DMS 273 (cell line): ENCODE data around the gene BAZ2B.

Experiments used
- DNase-seq: peaks from one replicate; lab custom pipeline; 2025; ENCODE audit not compliant: unreplicated experiment; lab: John Stamatoyannopoulos, UW

Gene BAZ2B

GRCh38 chr2:159349674-159350299, 266.6 kb downstream of the BAZ2B start:
- no peak for DNase-seq

DNA sequence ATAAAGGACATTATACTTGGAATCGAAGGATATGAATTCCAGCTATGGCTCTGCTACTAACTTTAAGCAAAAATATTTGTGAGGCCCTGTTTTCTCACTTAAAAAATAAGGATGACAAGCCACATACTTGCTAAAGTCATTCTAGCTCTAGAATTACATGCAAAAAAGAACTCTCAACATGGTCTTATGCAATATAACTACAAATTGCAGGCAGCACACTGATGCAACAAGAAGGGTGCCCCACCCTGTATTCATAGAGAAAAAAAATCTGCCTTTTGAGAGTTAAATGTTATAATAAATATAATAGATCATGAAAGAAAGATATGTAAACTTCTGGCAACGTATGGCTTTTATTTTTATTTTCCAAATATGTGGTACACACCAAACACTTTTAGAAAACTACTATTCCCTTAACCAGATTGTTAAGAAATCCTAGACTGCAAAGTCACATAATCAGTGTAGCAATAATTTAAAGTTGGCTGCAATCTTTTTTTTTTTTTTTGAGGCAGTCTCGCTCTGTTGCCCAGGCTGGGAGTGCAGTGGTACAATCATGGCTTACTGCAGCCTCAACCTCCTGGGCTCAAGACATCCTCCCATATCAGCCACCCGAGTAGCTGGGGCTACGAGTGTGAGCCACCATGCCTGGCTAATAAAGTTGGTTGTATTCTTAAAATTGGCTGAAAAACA, 289.6 kb downstream of the BAZ2B start:
- no peak for DNase-seq

DNA sequence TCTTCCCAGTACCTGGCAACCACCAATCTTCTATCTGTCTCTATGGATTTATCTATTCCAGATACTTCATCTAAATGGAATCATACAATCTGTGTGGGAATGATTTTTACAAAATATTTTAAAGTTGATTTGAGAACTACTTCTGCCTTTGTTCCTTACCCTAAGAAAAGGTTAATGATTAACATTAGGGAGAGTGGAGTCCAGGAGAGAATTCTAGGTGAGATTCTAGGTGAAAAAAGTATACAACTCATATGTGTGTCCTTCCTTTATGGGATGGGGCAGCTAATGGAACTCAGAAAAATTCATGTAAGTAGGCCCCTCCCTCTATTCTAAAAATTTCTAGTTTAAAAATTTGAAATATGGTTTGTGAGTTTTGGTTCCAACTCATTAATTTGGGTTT, 293.9 kb downstream of the BAZ2B start:
- no peak for DNase-seq

DNA sequence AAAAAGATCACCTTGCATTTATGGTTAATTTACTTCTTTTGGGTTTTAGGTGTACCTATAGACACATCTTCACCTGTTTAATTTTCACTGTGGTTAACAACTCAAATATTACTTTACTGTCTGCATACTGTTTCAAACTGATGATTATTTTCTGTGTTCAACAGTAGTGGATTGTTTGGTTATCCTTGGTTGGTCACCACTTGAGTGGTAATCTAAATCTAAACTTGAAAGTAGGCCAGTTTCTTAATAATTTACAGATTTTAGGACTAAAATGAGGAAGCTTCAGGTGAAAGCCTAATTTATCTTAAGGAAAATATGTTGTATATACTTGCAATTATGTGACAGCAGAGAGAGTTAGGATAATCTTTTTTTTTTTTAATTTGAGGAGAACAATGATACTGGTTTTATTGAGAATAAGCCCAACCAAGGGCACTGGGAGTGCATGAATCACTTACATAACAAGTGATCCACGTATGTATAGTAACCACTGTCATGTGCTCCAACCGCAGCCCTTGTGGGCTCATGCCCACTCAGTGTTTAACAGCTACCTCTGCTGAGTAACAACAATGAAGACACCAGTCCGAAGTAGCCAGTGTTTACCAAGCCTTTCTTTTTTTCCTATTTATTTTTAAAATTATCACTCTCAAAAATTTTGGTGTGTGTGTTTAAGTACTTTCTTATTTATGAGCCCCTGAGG, 298.8 kb downstream of the BAZ2B start:
- no peak for DNase-seq

DNA sequence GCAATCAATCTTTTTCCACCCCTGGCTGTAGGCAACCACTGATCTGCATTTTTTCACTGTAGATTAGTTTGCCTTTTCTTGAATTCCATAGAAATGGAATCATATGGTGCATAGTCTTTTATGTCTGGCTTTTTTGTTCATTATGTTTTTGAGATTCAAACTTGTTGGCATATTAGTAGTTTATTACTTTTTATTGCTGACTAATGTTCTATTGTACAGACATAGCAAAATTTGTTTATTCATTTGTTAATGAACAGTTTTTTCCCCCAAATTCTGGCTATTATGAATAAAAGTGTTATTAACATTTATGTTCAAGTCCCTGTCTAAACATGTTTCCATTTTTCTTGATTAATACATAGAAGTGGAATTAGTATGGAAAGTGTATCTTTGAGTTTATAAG, 308.4 kb downstream of the BAZ2B start:
- no peak for DNase-seq

GRCh38 chr2:159300586-159300985, 315.8 kb downstream of the BAZ2B start:
- DNase-seq, result no peak

DNA sequence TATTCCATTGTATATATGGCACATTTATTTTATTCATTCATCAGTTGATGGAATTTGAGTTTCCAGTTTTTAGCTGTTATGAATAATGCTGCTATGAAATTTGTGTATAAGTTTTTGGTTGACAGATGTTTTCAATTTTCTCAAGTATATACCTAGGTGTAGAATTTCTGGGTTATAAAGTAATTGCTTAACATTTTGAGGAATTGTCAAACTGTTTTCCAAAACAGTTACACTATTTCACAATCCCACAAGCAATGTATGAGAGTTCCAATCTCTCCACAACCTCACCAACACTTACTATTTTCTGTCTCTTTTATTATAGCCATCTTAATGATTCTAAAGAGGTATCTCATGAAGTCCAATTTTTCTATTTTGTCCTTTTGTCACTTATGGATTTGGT, 317.4 kb downstream of the BAZ2B start:
- DNase-seq, result no peak

DNA sequence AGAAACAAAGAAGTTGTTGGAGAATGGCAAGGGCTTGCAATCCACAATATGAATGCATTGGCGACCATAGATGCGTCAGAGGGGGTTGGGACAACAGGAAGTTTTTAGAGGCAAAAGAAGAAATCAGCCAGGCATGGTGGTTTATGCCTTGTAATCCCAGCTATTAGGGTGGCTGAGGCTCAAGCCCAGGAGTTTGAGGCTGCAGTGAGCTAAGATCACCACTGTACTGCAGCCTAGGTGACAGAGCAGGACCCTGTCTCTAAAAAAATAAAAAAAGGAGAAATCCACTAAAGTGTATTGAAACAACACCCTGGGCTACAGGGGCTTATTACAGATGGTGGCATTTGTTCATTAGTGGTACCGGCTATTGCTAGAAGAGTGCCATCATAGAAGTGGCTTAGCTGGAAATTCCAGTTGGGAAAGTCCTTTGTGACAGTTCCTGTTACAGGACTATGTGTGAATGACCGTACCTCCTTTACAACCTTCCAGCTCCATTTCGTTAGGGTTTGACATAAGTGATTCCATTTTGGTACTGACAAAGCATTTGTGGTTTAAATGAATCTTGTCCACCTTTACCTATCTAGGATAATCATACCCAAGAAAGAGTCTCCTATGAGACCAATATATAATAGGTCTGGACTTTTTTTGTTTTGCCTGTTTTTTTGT, 319.2 kb downstream of the BAZ2B start:
- no peak for DNase-seq

GRCh38 chr2:159292157-159292556, 324.2 kb downstream of the BAZ2B start:
- DNase-seq, result peak; percentile 3

- peak; percentile 85 for DNase-seq
These were observed 325.9 kb downstream of the BAZ2B start for GRCh38 chr2:159290289-159290907.

DNA sequence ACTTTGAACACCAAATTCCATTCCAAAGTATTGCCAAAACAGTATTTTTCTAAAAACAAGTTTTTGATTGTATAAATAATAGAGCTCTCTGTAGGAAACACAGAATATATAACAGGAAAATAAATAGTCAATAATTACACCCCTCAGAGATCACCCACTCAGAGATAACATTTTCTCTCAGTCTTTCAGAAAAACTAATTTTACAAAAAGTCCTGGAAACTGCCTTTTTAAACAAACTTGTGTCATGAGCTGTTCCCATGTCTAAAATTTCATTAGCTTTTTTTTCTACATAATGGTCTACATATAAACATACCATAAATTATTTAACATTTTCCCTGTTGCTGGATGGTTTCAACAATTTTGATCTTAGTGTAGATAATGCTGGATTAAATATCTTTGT, 328.6 kb downstream of the BAZ2B start:
- no peak for DNase-seq

DNA sequence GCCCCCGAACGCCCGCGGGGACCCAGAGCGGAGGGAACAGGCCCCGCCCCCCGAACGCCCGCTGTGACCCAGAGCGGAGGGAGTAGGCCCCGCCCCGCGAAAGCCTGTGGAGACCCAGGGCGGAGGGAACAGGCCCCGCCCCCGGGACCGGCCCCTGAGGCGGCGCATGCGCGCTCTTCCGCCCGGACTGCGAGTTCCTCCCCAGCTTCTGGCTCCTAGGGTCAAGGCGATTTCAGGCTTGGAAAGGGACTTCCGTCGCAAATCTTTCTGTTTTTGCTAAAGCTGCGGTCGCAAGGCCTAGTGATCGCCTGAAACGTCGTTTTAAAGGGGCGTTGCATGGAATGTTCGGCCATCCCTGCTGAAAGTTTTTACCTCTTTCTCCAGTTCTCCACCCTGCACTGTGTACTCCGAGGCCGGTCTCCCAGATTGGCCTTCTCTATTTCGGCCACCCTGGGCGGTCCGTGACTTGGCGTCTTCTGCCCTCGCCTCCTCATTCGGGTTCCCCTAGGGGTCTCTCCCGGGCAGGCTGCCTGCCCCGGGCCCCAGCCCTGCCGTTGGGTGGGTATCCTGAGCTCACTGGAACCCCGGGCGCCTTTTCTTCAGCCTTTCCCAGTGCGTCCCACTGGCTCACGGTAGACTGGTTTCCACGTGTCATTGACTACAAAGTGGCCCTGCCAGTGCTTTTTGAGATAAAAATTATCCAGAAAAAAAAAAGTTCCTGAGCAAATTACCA, 329.5 kb downstream of the BAZ2B start:
- DNase-seq, result peak; percentile 99

DNA sequence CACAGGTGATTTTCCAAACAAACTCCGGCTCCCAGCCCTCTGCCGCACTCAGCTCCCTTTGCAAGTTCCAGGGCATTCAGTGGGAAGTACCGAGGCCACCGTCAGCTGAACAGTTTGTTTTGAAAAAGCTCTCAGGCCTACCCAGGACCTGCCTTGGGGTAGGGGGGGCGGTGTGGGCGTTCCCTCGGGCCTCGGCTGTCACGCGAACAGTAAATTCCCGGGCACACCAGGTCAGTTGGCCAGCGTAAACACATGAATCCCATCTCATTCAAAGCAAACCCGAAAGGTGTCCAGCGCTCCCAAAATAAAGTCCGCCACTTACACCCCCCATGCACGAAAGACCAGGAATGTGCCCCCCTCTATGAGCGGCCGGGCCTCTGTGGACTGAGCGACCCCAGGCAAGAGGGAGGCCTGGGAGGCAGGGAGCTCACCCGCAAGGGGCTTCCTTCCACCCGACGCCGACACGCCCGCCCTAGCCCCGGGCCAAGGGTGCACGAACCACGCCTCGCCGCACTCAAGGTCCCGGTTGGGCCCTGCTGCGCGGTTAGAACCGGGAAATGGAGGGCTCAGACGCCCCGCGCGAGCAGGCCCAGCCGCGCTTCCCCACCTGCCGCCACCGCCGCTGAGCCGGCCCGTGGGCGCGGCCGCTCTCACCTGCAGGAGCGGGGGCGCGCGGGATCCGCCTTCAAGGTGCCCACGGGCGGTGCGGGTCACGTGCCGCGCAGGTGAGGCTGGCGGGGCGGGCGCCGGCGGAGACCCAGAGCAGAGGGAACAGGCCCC, 330.2 kb downstream of the BAZ2B start, which contains the start of gene WDSUB1:
TSS of gene WDSUB1 (minus strand) at position 775 of the 780 bp plus-strand sequence. CDS start 3,634 bp downstream, outside the sequence.
- peak; percentile 83 for DNase-seq

GRCh38 chr2:159285433-159285832, 330.9 kb downstream of the BAZ2B start:
- DNase-seq, result no peak

- no peak for DNase-seq
These were observed 332.8 kb downstream of the BAZ2B start for GRCh38 chr2:159283529-159283928.

DNA sequence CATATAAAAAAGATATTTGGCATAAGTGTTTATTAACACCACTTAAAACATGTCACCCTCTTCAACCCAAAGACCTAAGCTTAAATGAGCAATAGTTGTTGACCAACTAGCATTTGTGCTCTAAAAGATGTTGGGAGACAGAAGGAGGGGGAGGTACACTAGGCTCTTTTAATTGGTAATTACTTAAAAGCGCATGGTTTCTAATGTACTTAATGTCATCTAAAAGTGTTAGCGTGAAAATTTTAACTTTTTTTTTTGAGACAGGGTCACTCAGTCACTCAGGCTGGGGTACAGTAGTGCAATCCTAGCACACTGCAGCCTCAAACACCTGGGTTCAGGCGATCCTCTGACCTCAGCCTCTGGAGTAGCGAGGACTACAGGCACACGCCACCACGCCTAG, 335.3 kb downstream of the BAZ2B start:
- no peak for DNase-seq

- no peak for DNase-seq
These were observed 336.6 kb downstream of the BAZ2B start for GRCh38 chr2:159279700-159280099.

GRCh38 chr2:159275111-159275510, 341.2 kb downstream of the BAZ2B start:
- DNase-seq, result no peak

- no peak for DNase-seq
These were observed 344.2 kb downstream of the BAZ2B start for GRCh38 chr2:159272156-159272555.
